Heart left ventricle (tissue), 13 donors: Measurements from ENCODE around the gene NIPAL3.

Experiments
- CTCF ChIP-seq, 12 donors: fragments of 200-600 bp; sonication (generic) in 4 of 12; IDR thresholded peaks; one replicate each; pipeline versions ENCODE4 v1.5.0 to v1.8.0; 2018 to 2022; ENCODE audit warnings: antibody characterized with exemption in 12 of 12, mild to moderate bottlenecking in 5 of 12
- POLR2A ChIP-seq, 2 donors: fragments of 450-650 bp; IDR thresholded peaks; one replicate each; pipeline ENCODE4 v1.6.1; 2017; ENCODE audit warnings: antibody characterized with exemption in 2 of 2, mild to moderate bottlenecking in 2 of 2, moderate library complexity in 2 of 2
- donor health status: ischemic (EF 13 %, LVEDD 7.1; RV severe dilation, severe dysfunction).
- donor health status: DM: no; HTN: yes; CAD: no.
- donor health status: DM: no; HTN: no; CAD: no.
- donor health status: ischemic (EF 25% LVEDD 6.9; RV normal size, moderate dysfunction).
- donor health status: ischemic (EF 25% LVEDD 5.7; RV mildly dilated, moderate dysfunction).
- donor health status: ischemic (EF 35%, LVEDD 5.7; RV mildly dilated, moderate dysfunction).
- donor health status: nonischemic (EF 11% LVEDD 7.7; RV severe dilation, severe dysfunction).
- donor health status: DM: yes; HTN: yes; CAD: no.
- donor health status: PGD.
- donor health status: ischemic (EF 29% LVEDD 5.4; RV normal size, mild dysfunction).
- donor health status: nonischemic (EF 23%, LVEDD 6.1; RV moderate dilation, normal function).

DNA sequence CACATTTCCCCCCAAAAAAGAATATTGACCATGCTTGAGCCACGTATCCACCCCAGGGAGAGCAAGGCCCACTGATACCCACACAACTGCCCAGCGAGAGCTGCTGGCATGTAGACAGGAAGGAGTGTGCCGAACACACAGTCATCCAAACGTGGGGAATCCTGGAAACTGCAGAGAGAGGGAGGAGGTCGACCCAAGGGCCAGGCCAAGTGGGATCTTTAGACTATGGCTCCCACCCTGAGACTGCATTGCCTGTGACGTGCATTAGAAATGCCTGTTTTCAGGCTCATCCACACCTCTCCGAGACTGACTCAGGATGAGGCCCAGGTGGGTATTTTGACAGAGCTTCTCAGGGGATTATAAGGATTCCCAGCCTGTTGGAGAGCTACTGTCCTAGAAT lies 25.9 kb downstream of the NIPAL3 start:
- TF ChIP-seq CTCF (IDR thresholded peaks at IDR 0.05), result no peak
- TF ChIP-seq POLR2A (IDR thresholded peaks at IDR 0.05), result no peak
